K562 (cell line): ENCODE results near the gene MYB. TPM values are rescaled to one million over a fixed set of nuclear protein-coding genes. Genes with fewer than 3 reads are reported as not detected.

Experiments
- BRF1 ChIP-seq: IDR thresholded peaks from 3 replicates; pipeline ENCODE4 v1.6.1; 2011; ENCODE audit warnings: borderline replicate concordance, mild to moderate bottlenecking; ENCODE audit not compliant: insufficient read length; ENCODE audit errors: extremely low read depth
- CREBBP ChIP-seq: IDR thresholded peaks from one replicate; pipeline ENCODE4 v1.6.1; 2012; ENCODE audit warnings: low read depth, mild to moderate bottlenecking, control low read depth, inconsistent platforms, low read length
- GMEB1 ChIP-seq: fragments of 250-450 bp; sonication (Bioruptor Pico); IDR thresholded peaks from 2 replicates; pipeline ENCODE4 v1.4.0; 2020; ENCODE audit warnings: mild to moderate bottlenecking
- MECOM ChIP-seq: fragments of 250-450 bp; sonication (Bioruptor Pico); IDR thresholded peaks from 2 replicates; pipeline ENCODE4 v1.8.0; 2022; ENCODE audit warnings: inconsistent platforms
- MIER1 ChIP-seq: fragments of 450-650 bp; IDR thresholded peaks from 2 replicates; pipeline ENCODE4 v1.6.1; 2016; ENCODE audit warnings: antibody characterized with exemption, mild to moderate bottlenecking, low read depth
- MNT ChIP-seq, 2 experiments: fragments of 450-650 bp; conservative IDR thresholded peaks; 2 replicates each; pipeline ENCODE4 v1.6.1; 2017; ENCODE audit warnings: mild to moderate bottlenecking in 2 of 2, moderate library complexity in 2 of 2
- TCF3 ChIP-seq: sonication (generic); formaldehyde crosslinking; IDR thresholded peaks from 2 replicates; pipeline ENCODE4 v1.4.0; 2020; ENCODE audit warnings: mild to moderate bottlenecking, missing genetic modification reagents
- WHSC1 ChIP-seq: IDR thresholded peaks from one replicate; pipeline ENCODE4 v1.6.1; 2012; ENCODE audit warnings: low read length, control low read depth, inconsistent platforms
- ZEB2 ChIP-seq: fragments of 450-650 bp; IDR thresholded peaks from 2 replicates; pipeline ENCODE4 v1.6.1; 2016
- ZNF609 ChIP-seq: sonication (generic); formaldehyde crosslinking; IDR thresholded peaks from 2 replicates; pipeline ENCODE4 v1.8.1; 2023; ENCODE audit warnings: missing genetic modification reagents, mild to moderate bottlenecking, borderline replicate concordance
- polyA plus RNA-seq, 8 experiments: library from polyadenylated mRNA; depleted of rRNA in 4 of 8; stranded (reverse) in 5 of 8; unstranded in 3 of 8; fragments of >200 nt; fragmentation: Nextera tagmentation in 2 of 8; fragmentation: Illumina TruSeq in 1 of 8; extraction: Ambion mirVana in 2 of 8; extraction: Trizol in 1 of 8; gene quantifications; 2 replicates each; pipeline versions ENCODE4 v1.2.1 to v1.2.3, GENCODE V29; 2011 to 2014; ENCODE audit warnings: inconsistent platforms in 1 of 8, missing spikeins in 1 of 8
- total RNA-seq, 7 experiments: library from RNA; depleted of rRNA in 6 of 7; stranded (reverse); fragments of >200 nt in 6 of 7; fragmentation: Illumina TruSeq in 2 of 7; extraction: Trizol in 2 of 7; gene quantifications; 2 replicates each; pipeline versions ENCODE4 v1.2.1 to v1.2.3, GENCODE V29; 2011 to 2021; ENCODE audit warnings: low replicate concordance in 1 of 7

The MYB gene
- total and polyA plus RNA-seq, 9 of the 15 experiments (the other 6 are each of a cell fraction or from before 2014, with no cell fraction given) = 35.8 to 218 (median 140) TPM

- no peak for TF ChIP-seq BRF1
- no peak for TF ChIP-seq ZNF609
- TF ChIP-seq MNT (conservative IDR thresholded peaks at IDR 0.05) = peak in 1 of 2 experiments; percentile 38; a peak in 2 of 4 replicates
- no peak for TF ChIP-seq MIER1
- peak; percentile 70; the same call in 1 of the 2 replicates for TF ChIP-seq MECOM
- TF ChIP-seq GMEB1 (CRISPR knock-in tag) = no peak
- TF ChIP-seq ZEB2 = no peak
- no peak for TF ChIP-seq WHSC1
- TF ChIP-seq TCF3 (CRISPR knock-in tag) = 0 out of 2 replicates have a peak, but pooled peaks have one; percentile 8
- no peak for TF ChIP-seq CREBBP
- TF ChIP-seq, all 486 proteins: peak for 13
Measured at GRCh38 chr6:135148889-135149288, 32.2 kb upstream of the MYB start (continued).
